SK-N-SH (cell line): ENCODE measurements around the gene FOSB. TPM values are rescaled to one million over a fixed set of nuclear protein-coding genes. Genes with fewer than 3 reads are reported as not detected.
A peak's percentile ranks its signal among the peaks of the same experiment; 100 is the strongest.

Experiments
- CTCF ChIA-PET: fragments of 300-600, 350-600 bp; formaldehyde crosslinking; extraction: SDS; loops from one replicate; lab custom pipeline; 2021; lab: Yijun Ruan, JAX
- POLR2A ChIA-PET: fragments of 350-600 bp; sonication (Branson Sonifier 250); formaldehyde crosslinking; extraction: SDS; loops from one replicate; lab custom pipeline; 2020; ENCODE audit warnings: antibody characterized with exemption, inconsistent platforms; lab: Yijun Ruan, JAX
- DNase-seq: peaks from one replicate; pipeline ENCODE4 v3.0.0; 2012
- H2AFZ ChIP-seq: fragments of 200-600 bp; sonication (generic); 2 replicates; pipeline ENCODE4 v1.8.1; 2016; ENCODE audit warnings: antibody characterized with exemption, mild to moderate bottlenecking, low read depth
- H3F3A ChIP-seq: fragments of 200-600 bp; sonication (generic); replicated peaks from 2 replicates; pipeline ENCODE3; 2016; ENCODE audit warnings: antibody characterized with exemption, mild to moderate bottlenecking; ENCODE audit not compliant: insufficient read depth
- H3K27ac ChIP-seq, 2 experiments: fragments of 200-500 bp in 1 of 2; fragments of 200-600 bp in 1 of 2; sonication (Bioruptor generic) in 1 of 2; sonication (generic), shearing (Covaris generic) in 1 of 2; 2 replicates each; pipeline versions ENCODE4 v1.5.1 to v1.6.1; 2014 to 2016; ENCODE audit warnings: low read depth in 2 of 2, inconsistent platforms in 1 of 2, low read length in 1 of 2, mild to moderate bottlenecking in 1 of 2, mixed read lengths in 1 of 2
- H3K27me3 ChIP-seq: fragments of 200-600 bp; sonication (generic), shearing (Covaris generic); 2 replicates; pipeline ENCODE4 v1.6.1; 2016; ENCODE audit warnings: mixed run types; ENCODE audit not compliant: insufficient read depth
- H3K36me3 ChIP-seq, 2 experiments: fragments of 200-500 bp in 1 of 2; fragments of 200-600 bp in 1 of 2; sonication (Bioruptor generic) in 1 of 2; sonication (generic) in 1 of 2; replicated peaks in 1 of 2; 2 replicates each; pipeline versions ENCODE3 to v1.5.1; 2014 to 2016; ENCODE audit warnings: low read length in 1 of 2, mild to moderate bottlenecking in 1 of 2; ENCODE audit not compliant: insufficient read depth in 2 of 2, control insufficient read depth in 1 of 2
- H3K4me1 ChIP-seq, 2 experiments: fragments of 200-500 bp in 1 of 2; fragments of 200-600 bp in 1 of 2; sonication (Bioruptor generic) in 1 of 2; sonication (generic), shearing (Covaris generic) in 1 of 2; 2 replicates each; pipeline versions ENCODE4 v1.5.1 to v1.6.1; 2014 to 2016; ENCODE audit warnings: low read depth in 1 of 2, low read length in 1 of 2, mixed run types in 1 of 2; ENCODE audit not compliant: insufficient read depth in 2 of 2, control insufficient read depth in 1 of 2
- H3K4me2 ChIP-seq: fragments of 200-600 bp; sonication (generic), shearing (Covaris generic); 2 replicates; pipeline ENCODE4 v1.6.1; 2017; ENCODE audit warnings: mixed run types
- H3K4me3 ChIP-seq, 2 experiments: fragments of 200-500 bp in 1 of 2; fragments of 200-600 bp in 1 of 2; sonication (Bioruptor generic) in 1 of 2; sonication (generic), shearing (Covaris generic) in 1 of 2; 2 replicates each; pipeline versions ENCODE4 v1.5.1 to v1.8.1; 2014 to 2016; ENCODE audit warnings: low read depth in 2 of 2, inconsistent platforms in 1 of 2, low read length in 1 of 2, mild to moderate bottlenecking in 1 of 2, mixed read lengths in 1 of 2, moderate library complexity in 1 of 2
- H3K79me2 ChIP-seq: fragments of 200-600 bp; sonication (generic); 2 replicates; pipeline ENCODE4 v1.8.1; 2017; ENCODE audit warnings: mild to moderate bottlenecking; ENCODE audit not compliant: insufficient read depth
- H3K9ac ChIP-seq: fragments of 200-600 bp; sonication (generic); 2 replicates; pipeline ENCODE4 v1.6.1; 2017; ENCODE audit warnings: mixed run types
- H3K9me2 ChIP-seq: fragments of 200-600 bp; sonication (generic); 2 replicates; pipeline ENCODE4 v1.6.1; 2017; ENCODE audit warnings: mixed run types
- H3K9me3 ChIP-seq: fragments of 200-600 bp; sonication (generic); 2 replicates; pipeline ENCODE4 v1.6.1; 2017; ENCODE audit warnings: mixed run types, mild to moderate bottlenecking, moderate library complexity
- H4K20me1 ChIP-seq: fragments of 200-600 bp; sonication (generic); 2 replicates; pipeline ENCODE4 v1.6.1; 2017; ENCODE audit warnings: mild to moderate bottlenecking, mixed run types; ENCODE audit not compliant: insufficient read depth
- CHD2 ChIP-seq: fragments of 150-350 bp; IDR thresholded peaks from 2 replicates; pipeline ENCODE4 v1.6.1; 2018; ENCODE audit warnings: low read length; ENCODE audit not compliant: partially characterized antibody
- CTCF ChIP-seq: fragments of 200-600 bp; sonication (generic); IDR thresholded peaks from 2 replicates; pipeline ENCODE4 v1.6.1; 2017; ENCODE audit warnings: antibody characterized with exemption, mild to moderate bottlenecking, moderate library complexity
- ELF1 ChIP-seq: IDR thresholded peaks from 2 replicates; pipeline ENCODE4 v1.4.0; 2012
- FOXJ3 ChIP-seq: sonication (generic); formaldehyde crosslinking; IDR thresholded peaks from 2 replicates; pipeline ENCODE4 v1.5.1; 2020; ENCODE audit warnings: mild to moderate bottlenecking, missing genetic modification reagents
- FOXM1 ChIP-seq: IDR thresholded peaks from 2 replicates; pipeline ENCODE4 v1.4.0; 2012; ENCODE audit warnings: low read depth, mild to moderate bottlenecking
- GATA2 ChIP-seq: sonication (generic); formaldehyde crosslinking; IDR thresholded peaks from 2 replicates; pipeline ENCODE4 v1.5.0; 2020; ENCODE audit warnings: mild to moderate bottlenecking, missing genetic modification reagents
- IRF3 ChIP-seq: fragments of 150-350 bp; IDR thresholded peaks from 2 replicates; pipeline ENCODE4 v1.6.1; 2016; ENCODE audit warnings: mild to moderate bottlenecking, low read depth, low read length
- MXI1 ChIP-seq: IDR thresholded peaks from 2 replicates; pipeline ENCODE4 v1.6.1; 2012; ENCODE audit warnings: mild to moderate bottlenecking, low read depth, low read length, improper control_type of control experiment
- PBX3 ChIP-seq: IDR thresholded peaks from 2 replicates; pipeline ENCODE4; 2012
- RAD21 ChIP-seq: IDR thresholded peaks from 2 replicates; pipeline ENCODE4 v1.6.1; 2012; ENCODE audit warnings: mild to moderate bottlenecking, low read length
- RCOR1 ChIP-seq: fragments of 150-350 bp; IDR thresholded peaks from 2 replicates; pipeline ENCODE4 v1.6.1; 2017; ENCODE audit warnings: antibody characterized with exemption, low read length
- SMC3 ChIP-seq: IDR thresholded peaks from 2 replicates; pipeline ENCODE4 v1.6.1; 2012; ENCODE audit warnings: low read depth, low read length, improper control_type of control experiment
- USF1 ChIP-seq: IDR thresholded peaks from 2 replicates; pipeline ENCODE4 v1.4.0; 2012; ENCODE audit warnings: low read depth, borderline replicate concordance
- USF2 ChIP-seq: fragments of 150-350 bp; IDR thresholded peaks from 2 replicates; pipeline ENCODE4 v1.6.1; 2017; ENCODE audit warnings: antibody characterized with exemption, low read length, low read depth, borderline replicate concordance
- WGBS: methylation state at CpG from one replicate; pipeline ENCODE4 v1.1.6; 2017; ENCODE audit warnings: low lambda C conversion rate; 5-methylcytosine and 5-hydroxymethylcytosine counted together
- polyA plus RNA-seq, 3 experiments: library from polyadenylated mRNA; depleted of rRNA; stranded (reverse); fragments of >200 nt; gene quantifications; 2 replicates each; pipeline ENCODE4 v1.2.3, GENCODE V29; 2012

Gene FOSB
- polyA plus RNA-seq, 1 of the 3 experiments (the other 2 are of a cell fraction): 78.2 TPM

- 92% methylated on average over 20 of the region's 24 CpGs for WGBS
- no peak for TF ChIP-seq PBX3
- no peak for TF ChIP-seq USF1
- Histone ChIP-seq H3K9ac (no peak overlapping the region), H3K4me2 (no peak overlapping the region), H3K79me2 (peaks cover 20% of the 10 kb centered on the region; the same call in 1 of the 2 replicates), H3K36me3 (peaks cover 30 to 38% of the 10 kb centered on the region in 2 experiments), H3K27ac (no peak overlapping the region), H3K9me3 (no peaks in the 10 kb centered on the region), H3K4me1 (no peaks in the 10 kb centered on the region), H3K9me2 (no peaks in the 10 kb centered on the region), H3K27me3 (no peaks in the 10 kb centered on the region), H2AFZ (no peak overlapping the region), H4K20me1 (peaks cover 22% of the 10 kb centered on the region; the same call in 1 of the 2 replicates), H3K4me3 (no peak overlapping the region), H3F3A (peaks cover 31% of the 10 kb centered on the region)
- DNase-seq: no peak
- ChIA-PET CTCF (interaction anchor here (0.7 to 1.3 kb wide), 3 partner anchors 13 to 121 kb away, joined by 3 to 7 read pairs (median 3); no protein-coding TSS in a partner anchor), POLR2A (no interaction called here)
Observed at GRCh38 chr19:45522010-45522941, 54.5 kb downstream of the FOSB start.

GRCh38 chr19:45523642-45524256, 56.0 kb downstream of the FOSB start:
- H3K36me3 ChIP-seq: peaks cover 27 to 41% of the 10 kb centered on the region in 2 experiments
- CTCF ChIA-PET: interaction anchor here (0.7 to 1.1 kb wide), 5 partner anchors 8 to 575 kb away, joined by 3 to 4 read pairs (median 3); no protein-coding TSS in a partner anchor
- peaks cover 34% of the 10 kb centered on the region for H3F3A ChIP-seq
- TF ChIP-seq ELF1 (no peak), CHD2 (peak; percentile 72), FOXJ3 (no peak), FOXM1 (no peak), RCOR1 (0 out of 2 replicates have a peak, but pooled peaks have one; percentile 37), MXI1 (no peak), GATA2 (CRISPR knock-in tag) (no peak), RAD21 (peak; percentile 91), CTCF (peak; percentile 94), USF1 (no peak), SMC3 (peak; percentile 78), IRF3 (no peak), USF2 (no peak)

More at GRCh38 chr19:45523642-45524256, 56.0 kb downstream of the FOSB start:
- no peaks in the 10 kb centered on the region for H3K9me2 ChIP-seq
- H3K79me2 ChIP-seq: peaks cover 10% of the 10 kb centered on the region; the same call in 1 of the 2 replicates
- peak; percentile 94 for DNase-seq
- H3K27ac ChIP-seq: peak overlapping the region in 1 of 2 experiments; percentile 34; a peak in 1 of 4 replicates
- no peak overlapping the region for H2AFZ ChIP-seq
- 65% methylated on average over 9 of the region's 9 CpGs for WGBS
- H3K9me3 ChIP-seq: no peaks in the 10 kb centered on the region
- no peaks in the 10 kb centered on the region for H3K4me1 ChIP-seq
- peaks cover 20% of the 10 kb centered on the region; the same call in 1 of the 2 replicates for H4K20me1 ChIP-seq
- POLR2A ChIA-PET: no interaction called here
- no peaks in the 10 kb centered on the region for H3K27me3 ChIP-seq
- no peak overlapping the region for H3K9ac ChIP-seq
- H3K4me3 ChIP-seq: peak overlapping the region in 1 of 2 experiments; percentile 4; a peak in 1 of 4 replicates
- no peak overlapping the region for H3K4me2 ChIP-seq
